HepG2 (cell line): ENCODE data around the gene CASR. TPM values are rescaled to one million over a fixed set of nuclear protein-coding genes. Genes with fewer than 3 reads are reported as not detected.

Experiments
- ATF6 ChIP-seq: sonication (generic); formaldehyde crosslinking; conservative IDR thresholded peaks from 2 replicates; pipeline ENCODE4 v1.4.0; 2020; ENCODE audit warnings: missing genetic modification reagents
- CREBL2 ChIP-seq: sonication (generic); formaldehyde crosslinking; IDR thresholded peaks from 2 replicates; pipeline ENCODE4 v1.8.1; 2023; ENCODE audit warnings: missing genetic modification reagents, mild to moderate bottlenecking, borderline replicate concordance
- SIN3A ChIP-seq: IDR thresholded peaks from 2 replicates; pipeline ENCODE4 v1.6.1; 2011; ENCODE audit warnings: low read depth, mild to moderate bottlenecking, control low read depth, low read length, borderline replicate concordance
- SSRP1 ChIP-seq: IDR thresholded peaks from 2 replicates; pipeline ENCODE4 v1.6.1; 2016; ENCODE audit warnings: control low read depth
- ZBTB26 ChIP-seq: IDR thresholded peaks from 2 replicates; pipeline ENCODE4 v1.6.1; 2016; ENCODE audit warnings: missing compliant biosample characterization, missing genetic modification reagents, borderline replicate concordance
- ZFX ChIP-seq: sonication (generic); formaldehyde crosslinking; IDR thresholded peaks from 2 replicates; pipeline ENCODE4 v1.4.0; 2020; ENCODE audit warnings: mild to moderate bottlenecking, low read depth, missing genetic modification reagents, moderate library complexity
- ZNF230 ChIP-seq: sonication (generic); formaldehyde crosslinking; IDR thresholded peaks from 2 replicates; pipeline ENCODE4 v1.4.0; 2020; ENCODE audit warnings: mild to moderate bottlenecking, missing genetic modification reagents
- ZNF350 ChIP-seq: sonication (generic); formaldehyde crosslinking; IDR thresholded peaks from 2 replicates; pipeline ENCODE4 v1.4.0; 2020; ENCODE audit warnings: mild to moderate bottlenecking, low read depth, missing genetic modification reagents, borderline replicate concordance
- ZNF609 ChIP-seq: sonication (generic); formaldehyde crosslinking; IDR thresholded peaks from 2 replicates; pipeline ENCODE4 v1.4.0; 2020; ENCODE audit warnings: mild to moderate bottlenecking, missing genetic modification reagents, borderline replicate concordance
- ZNF614 ChIP-seq: IDR thresholded peaks from 2 replicates; pipeline ENCODE4 v1.6.1; 2018; ENCODE audit warnings: missing biosample characterization, missing genetic modification reagents, inconsistent platforms, borderline replicate concordance
- ZSCAN30 ChIP-seq: sonication (generic); formaldehyde crosslinking; IDR thresholded peaks from 2 replicates; pipeline ENCODE4 v1.5.0; 2020; ENCODE audit warnings: mild to moderate bottlenecking, missing genetic modification reagents
- polyA plus RNA-seq, 8 experiments: library from polyadenylated mRNA; depleted of rRNA in 3 of 8; stranded (reverse) in 7 of 8; unstranded in 1 of 8; fragments of >200 nt; fragmentation: Illumina TruSeq in 4 of 8; extraction: Trizol in 4 of 8; gene quantifications; 2 replicates each; pipeline versions ENCODE4 v1.2.1 to v1.2.3, GENCODE V29; 2011 to 2016; ENCODE audit warnings: low read depth in 4 of 8, missing spikeins in 1 of 8, mixed read lengths in 1 of 8; ENCODE audit not compliant: insufficient read depth in 1 of 8
- total RNA-seq, 5 experiments: library from RNA; depleted of rRNA; stranded (reverse); fragments of >200 nt; fragmentation: Illumina TruSeq; extraction: Trizol; gene quantifications; 2 replicates each; pipeline ENCODE4 v1.2.3, GENCODE V29; 2016; ENCODE audit warnings: low read depth in 1 of 5
- TF ChIP-seq, protein P1 (sequence below): sonication (generic); formaldehyde crosslinking; IDR thresholded peaks from 2 replicates; pipeline ENCODE4 v1.5.0; 2020; ENCODE audit warnings: mild to moderate bottlenecking, low read depth, missing genetic modification reagents, borderline replicate concordance
- TF ChIP-seq, protein P2 (sequence below): sonication (generic); formaldehyde crosslinking; IDR thresholded peaks from 2 replicates; pipeline ENCODE4 v1.4.0; 2020; ENCODE audit warnings: missing genetic modification reagents

CASR gene
- total and polyA plus RNA-seq, 2 of the 13 experiments (the other 11 are each of a cell fraction or from before 2014, with no cell fraction given) = not detected

- TF ChIP-seq ZNF350 (CRISPR knock-in tag) (no peak), ZNF609 (CRISPR knock-in tag) (no peak), ZSCAN30 (CRISPR knock-in tag) (no peak), SSRP1 (CRISPR knock-in tag) (no peak), ZFX (no peak), ATF6 (CRISPR knock-in tag) (no peak), ZNF230 (CRISPR knock-in tag) (peak; percentile 74; the same call in 1 of the 2 replicates), ZNF614 (CRISPR knock-in tag) (0 out of 2 replicates have a peak, but pooled peaks have one; percentile 22), SIN3A (no peak), CREBL2 (CRISPR knock-in tag) (no peak), ZBTB26 (no peak)
- TF ChIP-seq, protein P1, sequence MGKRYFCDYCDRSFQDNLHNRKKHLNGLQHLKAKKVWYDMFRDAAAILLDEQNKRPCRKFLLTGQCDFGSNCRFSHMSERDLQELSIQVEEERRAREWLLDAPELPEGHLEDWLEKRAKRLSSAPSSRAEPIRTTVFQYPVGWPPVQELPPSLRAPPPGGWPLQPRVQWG (CRISPR knock-in tag) = no peak
- TF ChIP-seq, protein P2, sequence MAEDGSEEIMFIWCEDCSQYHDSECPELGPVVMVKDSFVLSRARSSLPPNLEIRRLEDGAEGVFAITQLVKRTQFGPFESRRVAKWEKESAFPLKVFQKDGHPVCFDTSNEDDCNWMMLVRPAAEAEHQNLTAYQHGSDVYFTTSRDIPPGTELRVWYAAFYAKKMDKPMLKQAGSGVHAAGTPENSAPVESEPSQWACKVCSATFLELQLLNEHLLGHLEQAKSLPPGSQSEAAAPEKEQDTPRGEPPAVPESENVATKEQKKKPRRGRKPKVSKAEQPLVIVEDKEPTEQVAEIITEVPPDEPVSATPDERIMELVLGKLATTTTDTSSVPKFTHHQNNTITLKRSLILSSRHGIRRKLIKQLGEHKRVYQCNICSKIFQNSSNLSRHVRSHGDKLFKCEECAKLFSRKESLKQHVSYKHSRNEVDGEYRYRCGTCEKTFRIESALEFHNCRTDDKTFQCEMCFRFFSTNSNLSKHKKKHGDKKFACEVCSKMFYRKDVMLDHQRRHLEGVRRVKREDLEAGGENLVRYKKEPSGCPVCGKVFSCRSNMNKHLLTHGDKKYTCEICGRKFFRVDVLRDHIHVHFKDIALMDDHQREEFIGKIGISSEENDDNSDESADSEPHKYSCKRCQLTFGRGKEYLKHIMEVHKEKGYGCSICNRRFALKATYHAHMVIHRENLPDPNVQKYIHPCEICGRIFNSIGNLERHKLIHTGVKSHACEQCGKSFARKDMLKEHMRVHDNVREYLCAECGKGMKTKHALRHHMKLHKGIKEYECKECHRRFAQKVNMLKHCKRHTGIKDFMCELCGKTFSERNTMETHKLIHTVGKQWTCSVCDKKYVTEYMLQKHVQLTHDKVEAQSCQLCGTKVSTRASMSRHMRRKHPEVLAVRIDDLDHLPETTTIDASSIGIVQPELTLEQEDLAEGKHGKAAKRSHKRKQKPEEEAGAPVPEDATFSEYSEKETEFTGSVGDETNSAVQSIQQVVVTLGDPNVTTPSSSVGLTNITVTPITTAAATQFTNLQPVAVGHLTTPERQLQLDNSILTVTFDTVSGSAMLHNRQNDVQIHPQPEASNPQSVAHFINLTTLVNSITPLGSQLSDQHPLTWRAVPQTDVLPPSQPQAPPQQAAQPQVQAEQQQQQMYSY (CRISPR knock-in tag) = no peak
Observed at GRCh38 chr3:122305818-122306621, 122.6 kb downstream of the CASR start (continued).
